AG10803 (cell line): ENCODE results near the gene LCP1.

Source experiments
- DNase-seq: peaks from one replicate; pipeline ENCODE4 v3.0.0; 2010; ENCODE audit warnings: low read depth
- H3K4me3 ChIP-seq: 2 replicates; pipeline ENCODE4 v1.5.1; 2011; ENCODE audit warnings: mild to moderate bottlenecking, low read length, control low read depth
- CTCF ChIP-seq: conservative IDR thresholded peaks from 2 replicates; pipeline ENCODE4 v1.5.1; 2011; ENCODE audit warnings: mild to moderate bottlenecking, low read length, control low read depth, inconsistent platforms

Gene LCP1

GRCh38 chr13:46182491-46182877 is 507 bp upstream of the LCP1 start:
- TF ChIP-seq CTCF, result no peak
- no peak overlapping the region for H3K4me3 ChIP-seq
- DNase-seq, result no peak

- no peak overlapping the region for H3K4me3 ChIP-seq
- DNase-seq, result no peak
- TF ChIP-seq CTCF, result no peak
Measured at GRCh38 chr13:46181377-46181839, 569 bp downstream of the LCP1 start.

- no peak for TF ChIP-seq CTCF
- no peak overlapping the region for H3K4me3 ChIP-seq
- DNase-seq, result no peak
Measured at GRCh38 chr13:46179969-46180763, 1.8 kb downstream of the LCP1 start.

GRCh38 chr13:46179491-46179908 is 2.5 kb downstream of the LCP1 start:
- H3K4me3 ChIP-seq, result no peak overlapping the region
- TF ChIP-seq CTCF, result no peak
- no peak for DNase-seq

GRCh38 chr13:46178821-46179220 is 3.2 kb downstream of the LCP1 start:
- no peak for TF ChIP-seq CTCF
- no peak overlapping the region for H3K4me3 ChIP-seq
- no peak for DNase-seq

GRCh38 chr13:46178143-46178542 is 3.8 kb downstream of the LCP1 start:
- no peak for DNase-seq
- TF ChIP-seq CTCF, result no peak
- H3K4me3 ChIP-seq, result no peak overlapping the region

GRCh38 chr13:46176756-46177155 is 5.2 kb downstream of the LCP1 start:
- TF ChIP-seq CTCF, result no peak
- H3K4me3 ChIP-seq, result no peak overlapping the region
- no peak for DNase-seq
